ENCODE results near the gene REM2. TPM values are rescaled to one million over a fixed set of nuclear protein-coding genes. Genes with fewer than 3 reads are reported as not detected.

The REM2 gene
- total RNA-seq: 1 to 10 TPM in 1 of 4 donors, not detected in 3; 1.1 TPM

- DNase-seq: no peak
- in situ Hi-C loops (cut with MboI; ENCODE audit: low sequenced_read_pairs in 4 of 4) (no loop called here), intact Hi-C loops (cut with DNase I; ENCODE audit: low total_unique reads) (no loop called here)
- ATAC-seq: no peak
- Histone ChIP-seq H3K27me3 (peaks cover 9 to 34% (median 26%) of the 10 kb centered on the region in 3 donors), H3K4me1 (peaks cover 0 to 8% of the 10 kb centered on the region in 2 donors), H3K4me3 (no peak within 1 kb of the TSS), H3K27ac (no peak within 1 kb of the TSS), H3K36me3 (peaks cover 0 to 9% of the 10 kb centered on the region in 2 donors), H3K9me3 (no peaks in the 10 kb centered on the region)
- TF ChIP-seq CTCF (IDR thresholded peaks at IDR 0.05 in 4 of 5, conservative IDR thresholded peaks at IDR 0.05 in 1 of 5) (no peak), POLR2A (IDR thresholded peaks at IDR 0.05) (no peak)
These were observed at the start of gene REM2 for GRCh38 chr14:22883173-22883976. Gene REM2, plus strand, starts transcription at chr14:22883222. Its CDS starts 66 bp downstream, at chr14:22883288.

GRCh38 chr14:22835505-22835904, 47.5 kb upstream of the REM2 start:
- peaks cover 3 to 15% of the 10 kb centered on the region in 2 donors for H3K4me1 ChIP-seq
- DNase-seq (no peak), ATAC-seq (no peak)
- TF ChIP-seq POLR2A (IDR thresholded peaks at IDR 0.05) (no peak), CTCF (IDR thresholded peaks at IDR 0.05 in 4 of 5, conservative IDR thresholded peaks at IDR 0.05 in 1 of 5) (no peak)
- H3K36me3 ChIP-seq: peaks cover 0 to 22% of the 10 kb centered on the region in 2 donors
- H3K27me3 ChIP-seq: peaks cover 9 to 12% (median 9%) of the 10 kb centered on the region in 3 donors
- H3K4me3 ChIP-seq: no peak overlapping the region
- intact Hi-C loops (cut with DNase I; ENCODE audit: low total_unique reads): loop anchor here (5.0 kb wide), 1 partner anchor 82 kb away; the partner anchor contains the start of gene RBM23
- in situ Hi-C loops (cut with MboI; ENCODE audit: low sequenced_read_pairs in 4 of 4): no loop called here
- H3K9me3 ChIP-seq: no peaks in the 10 kb centered on the region
- peak overlapping the region in 2 of 4 donors; percentile 80 to 84 for H3K27ac ChIP-seq

GRCh38 chr14:22836301-22837113, 46.5 kb upstream of the REM2 start, which contains the start of gene MMP14:
Gene MMP14, plus strand, starts transcription at chr14:22836585. Its CDS starts 233 bp downstream, at chr14:22836818.
- intact Hi-C loops (cut with DNase I; ENCODE audit: low total_unique reads): loop anchor here (5.0 kb wide), 1 partner anchor 81 kb away; the partner anchor contains the start of gene RBM23
- H3K9me3 ChIP-seq: no peaks in the 10 kb centered on the region
- H3K36me3 ChIP-seq: peaks cover 0 to 22% of the 10 kb centered on the region in 2 donors
- ATAC-seq: peak; percentile 35 to 43
- in situ Hi-C loops (cut with MboI; ENCODE audit: low sequenced_read_pairs in 4 of 4): no loop called here
- H3K27ac ChIP-seq: peak within 1 kb of the TSS; percentile 75 to 84 (median 80)
- H3K27me3 ChIP-seq: peaks cover 9 to 12% (median 9%) of the 10 kb centered on the region in 3 donors
- H3K4me1 ChIP-seq: peaks cover 0 to 11% of the 10 kb centered on the region in 2 donors
- TF ChIP-seq POLR2A (IDR thresholded peaks at IDR 0.05): peak in 1 of 2 donors; percentile 63
- TF ChIP-seq CTCF (IDR thresholded peaks at IDR 0.05 in 4 of 5, conservative IDR thresholded peaks at IDR 0.05 in 1 of 5): peak in 1 of 5 experiments; percentile 19
- DNase-seq: peak; percentile 67 to 74
- H3K4me3 ChIP-seq: peak within 1 kb of the TSS; percentile 71 to 78 (median 72)

- Histone ChIP-seq H3K4me1 (peaks cover 0 to 11% of the 10 kb centered on the region in 2 donors), H3K36me3 (peaks cover 0 to 22% of the 10 kb centered on the region in 2 donors), H3K9me3 (no peaks in the 10 kb centered on the region), H3K27ac (peak overlapping the region; percentile 75 to 84 (median 80)), H3K4me3 (peak overlapping the region; percentile 71 to 78 (median 72)), H3K27me3 (peaks cover 9 to 12% (median 9%) of the 10 kb centered on the region in 3 donors)
- intact Hi-C loops (cut with DNase I; ENCODE audit: low total_unique reads) (loop anchor here (5.0 kb wide), 1 partner anchor 80 kb away; the partner anchor contains the start of gene RBM23), in situ Hi-C loops (cut with MboI; ENCODE audit: low sequenced_read_pairs in 4 of 4) (no loop called here)
- DNase-seq (no peak), ATAC-seq (peak in 1 of 2 donors; percentile 41)
- TF ChIP-seq CTCF (IDR thresholded peaks at IDR 0.05 in 4 of 5, conservative IDR thresholded peaks at IDR 0.05 in 1 of 5) (no peak), POLR2A (IDR thresholded peaks at IDR 0.05) (no peak)
These were observed 45.8 kb upstream of the REM2 start for GRCh38 chr14:22837114-22837749.
